Stimulated activated CD8-positive, alpha-beta memory T cell treated with anti-CD3 and anti-CD28 coated beads, Interleukin-2, amount 100 ng/mL, for 48 hours (primary cell): ENCODE data around the gene HTR2A.

Source experiments
- DNase-seq, 2 donors: peaks; one replicate each; pipeline ENCODE4 v3.0.0-alpha.2; 2020; ENCODE audit warnings: low read depth in 2 of 2

The HTR2A gene

GRCh38 chr13:46868091-46868490, 28.8 kb downstream of the HTR2A start:
- no peak for DNase-seq

- no peak for DNase-seq
Observed at GRCh38 chr13:46866150-46866549, 30.7 kb downstream of the HTR2A start.

GRCh38 chr13:46864941-46865340, 31.9 kb downstream of the HTR2A start:
- no peak for DNase-seq

GRCh38 chr13:46861959-46862358, 34.9 kb downstream of the HTR2A start:
- DNase-seq: no peak

GRCh38 chr13:46860722-46861121, 36.1 kb downstream of the HTR2A start:
- no peak for DNase-seq

- DNase-seq: no peak
Observed at GRCh38 chr13:46858776-46859175, 38.1 kb downstream of the HTR2A start.

GRCh38 chr13:46858163-46858562, 38.7 kb downstream of the HTR2A start:
- no peak for DNase-seq

GRCh38 chr13:46855664-46856063, 41.2 kb downstream of the HTR2A start:
- DNase-seq: no peak

GRCh38 chr13:46855166-46855565, 41.7 kb downstream of the HTR2A start:
- no peak for DNase-seq

- no peak for DNase-seq
Observed at GRCh38 chr13:46852168-46852567, 44.7 kb downstream of the HTR2A start.

GRCh38 chr13:46850214-46850613, 46.6 kb downstream of the HTR2A start:
- no peak for DNase-seq

- no peak for DNase-seq
Observed at GRCh38 chr13:46846726-46847125, 50.1 kb downstream of the HTR2A start.

GRCh38 chr13:46845146-46845545, 51.7 kb downstream of the HTR2A start:
- no peak for DNase-seq

GRCh38 chr13:46844431-46844830, 52.4 kb downstream of the HTR2A start:
- DNase-seq: no peak

GRCh38 chr13:46839399-46839798, 57.5 kb downstream of the HTR2A start:
- DNase-seq: no peak

- DNase-seq: no peak
Observed at GRCh38 chr13:46834657-46835056, 62.2 kb downstream of the HTR2A start.

GRCh38 chr13:46831588-46832194, 65.2 kb downstream of the HTR2A start:
- DNase-seq: peak in 1 of 2 donors; percentile 3

- DNase-seq: no peak
Observed at GRCh38 chr13:46830405-46831005, 66.3 kb downstream of the HTR2A start.

GRCh38 chr13:46822551-46822950, 74.3 kb downstream of the HTR2A start:
- DNase-seq: no peak

- no peak for DNase-seq
Observed at GRCh38 chr13:46817838-46818476, 78.9 kb downstream of the HTR2A start.

GRCh38 chr13:46817095-46817494, 79.8 kb downstream of the HTR2A start:
- no peak for DNase-seq

- DNase-seq: no peak
Observed at GRCh38 chr13:46816371-46816770, 80.5 kb downstream of the HTR2A start.

- no peak for DNase-seq
Observed at GRCh38 chr13:46812301-46812797, 84.5 kb downstream of the HTR2A start.
